G401.6 (cell line): Measurements from ENCODE around the gene SLC35G1.
A peak's percentile ranks its signal among the peaks of the same experiment; 100 is the strongest.

ENCODE experiments used
- FAIRE-seq: peaks from 2 replicates; lab custom pipeline; 2012; peaks lifted over from hg19 to GRCh38; lab: Jason Lieb, UNC

Gene SLC35G1

DNA sequence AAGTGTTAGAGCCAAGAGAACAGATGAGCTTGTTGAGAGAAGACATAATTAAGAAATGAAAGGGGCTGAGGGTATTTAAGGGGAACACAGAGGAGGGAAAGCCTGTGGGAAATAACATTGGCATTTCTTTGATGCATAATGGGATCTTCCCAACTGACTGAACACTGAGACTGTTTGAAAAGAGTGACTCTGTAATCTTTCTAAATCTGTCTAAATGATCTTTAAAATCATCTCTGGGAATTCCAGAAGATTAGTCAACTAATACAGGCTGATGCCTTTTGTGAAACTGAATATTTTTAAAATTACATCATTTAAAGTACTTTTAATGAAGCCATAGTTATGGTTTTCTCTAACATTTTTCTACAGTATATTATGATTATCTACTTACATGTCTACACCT is 17.4 kb upstream of the SLC35G1 start:
- FAIRE-seq: no peak

DNA sequence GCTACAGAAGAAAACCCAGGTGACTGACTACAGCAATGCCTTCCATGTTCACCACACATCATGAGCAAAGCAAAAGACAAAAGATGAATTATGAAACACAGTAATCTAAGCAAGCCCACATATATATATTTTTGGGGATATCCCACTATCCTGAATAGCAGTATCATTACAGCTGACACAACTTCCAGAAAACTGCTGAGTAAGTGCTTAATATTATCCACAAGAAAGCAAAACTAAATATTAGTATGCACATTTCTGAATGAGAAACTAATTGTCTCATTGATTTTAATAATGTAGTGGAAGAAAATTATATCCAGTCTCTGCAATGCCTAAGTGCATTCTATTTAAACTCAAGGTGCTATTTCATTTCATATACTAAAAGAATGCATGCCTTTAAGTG is 14.5 kb upstream of the SLC35G1 start:
- no peak for FAIRE-seq

DNA sequence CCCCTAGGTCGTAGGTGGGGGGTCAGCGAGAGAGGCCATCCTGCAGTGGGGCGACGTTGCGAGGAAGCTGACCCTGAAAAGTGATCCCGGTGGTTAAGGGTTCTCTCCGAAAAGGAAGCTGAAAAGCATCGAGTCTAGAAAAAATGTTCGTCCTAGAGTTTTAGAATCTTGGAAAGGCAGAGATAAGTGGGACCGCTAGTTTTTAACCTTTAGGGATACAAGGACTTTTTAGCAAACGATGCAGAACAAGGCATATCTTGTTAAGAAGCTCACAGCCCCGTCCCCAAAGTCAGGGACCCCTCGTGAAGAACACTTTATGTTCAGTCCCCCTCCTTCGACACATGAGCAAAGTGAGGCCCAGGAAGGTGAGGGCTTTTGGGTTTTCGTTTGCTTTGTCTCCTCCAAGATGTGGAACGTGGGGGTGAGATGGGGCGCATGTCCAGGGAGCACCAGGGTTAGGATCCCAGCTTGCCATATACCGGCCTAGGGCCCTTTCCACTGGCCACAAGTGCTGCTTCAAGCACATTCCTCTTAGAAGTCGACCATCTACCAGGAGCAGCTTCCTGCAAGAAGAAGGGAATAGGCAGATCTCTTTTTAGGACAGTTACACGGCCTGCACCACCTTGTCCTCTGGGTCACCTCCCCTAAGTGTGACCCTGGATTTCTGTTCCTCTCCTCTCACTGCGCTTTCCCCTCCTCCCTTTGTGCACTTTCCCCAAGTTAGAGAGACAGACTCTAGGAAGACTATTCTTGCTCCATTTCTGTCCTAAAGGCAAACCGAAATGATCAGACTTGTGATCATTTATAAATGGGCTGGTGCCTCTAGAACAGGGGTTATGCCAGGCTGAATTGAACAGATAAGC is 969 bp downstream of the SLC35G1 start:
- no peak for FAIRE-seq

DNA sequence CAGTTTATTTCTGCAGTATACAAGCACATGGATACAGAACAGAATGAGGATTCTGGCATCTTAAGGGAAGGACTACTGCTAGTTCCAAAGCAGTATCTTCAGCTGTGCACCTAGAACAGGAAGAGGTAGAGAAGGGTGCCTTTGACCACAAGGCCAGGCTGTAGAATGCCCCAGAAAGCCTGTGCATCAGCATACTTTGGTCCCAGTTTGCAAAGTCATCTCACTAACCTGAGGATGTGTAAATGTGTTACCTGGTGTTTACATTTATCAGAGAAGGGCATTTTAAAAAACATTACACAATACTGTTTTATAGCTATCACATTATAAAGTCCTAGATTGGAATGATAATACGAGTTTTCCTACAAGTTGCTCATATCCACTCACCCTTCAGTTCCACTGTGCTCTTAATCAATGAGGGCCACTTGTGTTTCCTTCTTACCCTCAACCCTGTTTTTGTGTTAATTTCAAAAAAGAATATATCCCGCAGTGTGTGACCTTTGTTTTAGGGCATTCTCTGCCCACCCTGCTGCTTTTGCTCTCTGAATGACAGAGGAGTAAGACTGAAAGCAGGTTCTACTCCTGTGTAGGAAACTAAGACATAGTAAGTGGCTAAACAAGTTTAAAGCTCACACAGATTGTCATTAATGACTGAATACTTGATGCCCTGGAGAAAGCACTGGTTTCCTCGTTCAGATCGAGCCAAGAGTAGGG is 3.4 kb downstream of the SLC35G1 start:
- FAIRE-seq: no peak

DNA sequence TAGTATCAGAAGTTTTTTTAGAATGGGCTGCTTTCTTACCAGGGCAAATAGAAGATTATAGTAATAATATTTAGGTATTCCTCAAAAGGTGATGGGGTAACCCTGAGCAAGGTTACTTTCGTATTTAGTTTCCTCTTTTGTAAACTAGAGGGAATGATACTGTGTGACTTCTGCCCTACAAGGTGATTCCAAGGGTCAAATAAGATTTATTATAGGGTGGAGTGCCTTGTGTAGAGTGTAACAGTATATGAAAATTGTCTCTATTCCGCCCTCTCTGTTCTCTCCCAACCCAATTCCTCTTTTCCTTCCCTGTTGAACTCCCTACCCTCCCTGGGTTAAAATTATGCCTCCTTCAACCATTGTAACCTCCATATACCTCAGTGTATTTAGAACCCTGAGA is 5.3 kb downstream of the SLC35G1 start:
- no peak for FAIRE-seq

DNA sequence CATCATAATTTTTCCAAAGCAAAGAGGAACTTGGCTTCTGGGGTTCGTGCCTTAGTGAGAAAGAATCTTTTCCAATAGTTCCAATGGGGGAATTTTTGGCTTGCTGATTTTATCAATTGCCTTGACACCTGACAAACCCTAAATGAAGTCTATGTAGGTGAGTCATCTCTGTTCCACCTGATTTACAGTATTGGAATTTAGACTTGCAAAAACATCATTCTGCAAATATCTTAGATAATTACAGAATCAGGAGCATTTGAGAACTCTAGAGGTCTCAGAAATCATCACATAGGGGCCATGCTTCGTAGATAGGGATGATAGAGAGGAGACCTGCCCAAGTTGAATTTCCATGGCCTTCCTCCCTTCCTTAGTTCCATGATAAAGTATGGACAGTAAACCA is 9.3 kb downstream of the SLC35G1 start:
- no peak for FAIRE-seq

DNA sequence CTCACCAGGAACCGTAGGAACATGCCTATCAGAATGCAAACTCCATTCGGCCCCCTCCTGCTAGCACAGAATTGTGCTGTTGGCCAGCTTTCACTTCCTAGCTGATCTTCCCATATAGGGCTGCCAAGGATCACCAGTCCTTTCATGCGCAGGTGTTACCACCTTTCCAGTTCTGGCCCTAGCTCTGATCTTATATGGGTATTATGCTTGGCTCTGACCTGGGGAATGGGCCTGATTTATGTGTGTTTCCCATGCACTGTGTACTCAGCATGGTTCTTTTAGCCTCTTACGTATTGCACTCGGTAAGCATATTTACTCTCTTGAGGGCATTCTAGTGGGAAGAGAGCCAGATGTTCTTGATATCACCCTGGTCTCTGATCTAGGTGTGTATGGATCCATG is 11.1 kb downstream of the SLC35G1 start:
- FAIRE-seq: no peak

DNA sequence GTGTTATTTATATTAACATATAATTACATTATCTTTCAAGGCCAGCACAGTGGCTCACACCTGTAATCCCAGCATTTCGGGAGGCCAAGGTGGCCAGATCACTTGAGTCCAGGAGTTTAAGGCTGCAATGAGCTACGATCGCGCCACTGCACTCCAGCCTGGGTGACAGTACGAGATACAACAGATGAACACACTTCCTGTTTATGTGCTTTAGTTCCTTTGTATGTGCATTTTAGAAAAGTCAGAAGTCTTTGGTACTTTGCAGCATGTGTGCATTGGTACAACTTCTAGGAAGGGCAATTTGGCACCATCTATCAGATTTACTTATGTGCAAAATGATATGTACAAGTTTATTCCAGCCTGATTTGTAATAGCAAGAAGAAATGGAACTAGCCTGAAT is 13.3 kb downstream of the SLC35G1 start:
- FAIRE-seq: no peak

DNA sequence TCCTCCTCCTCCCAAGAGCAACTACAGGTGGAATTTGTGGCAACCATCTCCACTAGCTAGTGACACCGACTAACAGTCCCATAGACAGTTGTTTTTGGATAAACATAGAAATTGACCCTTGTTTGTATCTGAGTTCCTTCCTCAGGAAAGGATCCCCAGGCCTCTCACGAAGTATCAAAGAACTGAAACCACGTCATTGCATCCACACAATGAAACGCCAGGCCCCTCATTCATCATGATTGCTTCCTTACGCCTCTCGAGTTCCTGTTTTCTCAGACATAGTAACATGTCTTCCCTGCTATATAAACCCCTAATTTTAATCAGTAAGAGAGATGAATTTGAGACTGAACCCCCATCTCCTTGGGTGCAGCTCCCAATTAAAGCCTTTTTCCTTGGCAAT is 18.1 kb downstream of the SLC35G1 start:
- FAIRE-seq: no peak

DNA sequence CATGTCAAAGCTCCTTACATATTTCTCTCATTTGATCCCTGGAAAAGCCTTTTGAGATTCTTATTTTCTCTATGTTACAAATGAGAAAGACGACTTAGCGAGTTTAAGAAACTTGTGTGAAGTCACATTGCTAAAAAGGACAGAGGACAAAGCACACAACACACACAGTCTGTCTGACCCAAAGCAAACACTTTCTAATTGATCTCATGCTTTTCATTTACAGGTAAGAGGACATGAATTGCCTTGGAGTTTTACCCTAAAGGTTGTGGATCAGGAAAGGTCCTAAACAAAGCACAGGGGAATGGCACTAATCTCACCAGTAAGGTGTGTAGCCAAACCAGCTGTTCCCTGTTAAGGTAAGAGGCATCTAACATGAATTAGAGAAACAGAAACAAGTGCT is 18.7 kb downstream of the SLC35G1 start:
- FAIRE-seq: no peak

DNA sequence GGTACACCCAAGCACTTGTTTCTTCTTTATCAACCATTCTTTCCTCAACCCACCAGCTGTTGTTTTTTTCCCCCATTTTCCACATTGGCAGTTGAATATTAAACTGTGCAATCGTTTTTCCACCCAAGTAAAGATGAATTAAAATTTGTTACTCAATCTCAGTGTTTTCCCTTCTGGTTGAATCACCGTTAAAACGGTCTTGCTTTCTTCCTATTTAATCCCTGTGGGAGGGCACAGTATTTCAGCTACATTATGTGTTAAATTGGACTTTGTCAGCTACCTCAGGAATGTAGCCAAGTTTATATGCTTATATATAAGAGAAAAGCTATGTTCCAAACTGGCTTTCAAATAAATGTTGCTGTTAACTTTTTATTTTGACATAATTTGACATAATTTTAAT is 19.9 kb downstream of the SLC35G1 start:
- FAIRE-seq: no peak

DNA sequence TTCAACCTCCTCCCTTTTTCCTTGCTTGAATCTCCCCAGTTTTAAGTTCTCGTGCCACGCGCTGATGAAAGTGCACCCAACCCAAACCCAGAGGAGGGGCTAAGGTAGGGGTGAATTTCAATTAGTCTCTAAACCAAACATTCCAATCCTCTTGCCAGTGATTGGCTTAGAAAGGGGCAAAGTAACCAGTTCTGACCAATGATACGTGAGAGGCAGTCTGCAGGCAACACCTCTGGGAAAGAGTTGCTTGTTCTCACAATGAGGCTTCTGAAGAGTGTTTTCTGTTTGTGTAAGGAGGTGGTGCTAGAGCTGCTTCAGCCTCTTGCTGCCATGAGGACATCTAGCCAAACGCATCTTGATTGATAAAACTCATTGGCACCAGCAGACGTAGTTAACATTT is 21.8 kb downstream of the SLC35G1 start:
- no peak for FAIRE-seq

DNA sequence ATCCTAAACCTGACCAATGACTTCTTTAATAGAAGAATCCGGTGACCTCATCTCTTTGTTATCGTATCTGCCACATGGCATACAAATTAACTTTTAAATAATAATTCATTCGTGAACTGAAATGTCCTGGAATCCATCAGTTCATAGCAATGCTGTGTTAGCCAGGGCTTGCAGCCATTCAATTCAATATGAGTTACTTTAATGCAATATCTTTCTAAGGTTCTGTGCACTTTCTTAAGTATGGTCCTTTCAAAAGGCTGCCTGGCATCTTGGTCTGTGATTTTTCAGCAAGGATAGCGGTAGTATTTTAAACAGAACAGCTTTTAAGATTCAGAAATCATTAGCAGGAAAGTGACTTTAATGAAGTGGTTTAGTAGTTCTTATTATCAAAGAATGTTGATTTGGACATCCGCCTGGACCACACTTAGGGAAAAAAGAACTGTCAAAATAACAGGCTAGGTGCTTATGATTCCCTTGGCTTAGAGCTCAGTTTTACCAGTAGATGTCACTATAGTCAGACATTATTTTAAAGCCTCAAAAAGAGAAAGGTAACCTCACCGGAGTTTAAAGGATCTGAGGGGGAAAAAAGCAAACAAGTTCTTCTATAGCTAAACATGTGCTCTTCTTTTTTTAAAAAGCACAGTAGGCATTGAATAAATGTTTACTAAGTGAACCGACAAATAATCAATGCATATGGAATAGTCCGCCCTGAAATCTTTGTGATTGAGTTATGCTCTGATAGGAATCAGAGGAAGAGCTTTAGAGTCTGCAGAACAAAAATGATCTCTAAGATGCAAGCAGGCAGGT is 22.7 kb downstream of the SLC35G1 start:
- peak; percentile 96 for FAIRE-seq

DNA sequence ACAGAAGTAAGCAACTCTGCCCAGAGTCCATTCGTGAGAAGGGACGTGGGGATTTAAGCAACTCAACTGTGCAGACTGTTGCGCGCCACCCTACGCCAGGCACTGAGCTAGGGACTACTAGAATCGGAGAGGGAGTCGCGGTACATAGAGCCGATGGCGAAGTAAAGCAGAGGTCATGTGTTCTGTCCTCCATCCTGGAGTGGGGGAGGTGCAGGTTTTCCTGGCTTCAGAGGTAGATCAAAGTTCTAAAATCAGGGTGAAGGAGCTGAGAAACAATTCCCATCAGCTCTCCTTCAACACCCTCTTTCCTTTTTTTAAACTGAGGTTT is 23.2 kb downstream of the SLC35G1 start:
- FAIRE-seq: no peak

DNA sequence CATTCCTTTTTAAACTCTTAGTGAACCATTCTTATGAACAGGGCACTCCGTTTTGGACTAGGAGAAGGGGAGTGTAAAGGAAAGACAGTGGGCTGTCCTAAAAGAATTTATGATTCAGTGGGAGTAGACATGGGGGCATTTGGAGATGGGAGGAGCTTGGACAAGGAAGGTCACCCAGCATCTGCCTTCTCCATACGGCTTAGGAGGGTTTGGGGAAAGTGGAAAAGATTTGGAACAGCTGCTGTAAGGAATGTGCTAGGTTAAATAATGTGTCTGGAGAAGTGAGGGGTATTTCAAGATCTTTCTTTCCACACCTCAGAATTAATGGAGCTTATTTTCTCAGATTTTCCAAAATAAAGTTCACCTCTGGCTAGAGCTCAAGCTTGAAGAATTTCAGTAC is 24.0 kb downstream of the SLC35G1 start:
- no peak for FAIRE-seq

DNA sequence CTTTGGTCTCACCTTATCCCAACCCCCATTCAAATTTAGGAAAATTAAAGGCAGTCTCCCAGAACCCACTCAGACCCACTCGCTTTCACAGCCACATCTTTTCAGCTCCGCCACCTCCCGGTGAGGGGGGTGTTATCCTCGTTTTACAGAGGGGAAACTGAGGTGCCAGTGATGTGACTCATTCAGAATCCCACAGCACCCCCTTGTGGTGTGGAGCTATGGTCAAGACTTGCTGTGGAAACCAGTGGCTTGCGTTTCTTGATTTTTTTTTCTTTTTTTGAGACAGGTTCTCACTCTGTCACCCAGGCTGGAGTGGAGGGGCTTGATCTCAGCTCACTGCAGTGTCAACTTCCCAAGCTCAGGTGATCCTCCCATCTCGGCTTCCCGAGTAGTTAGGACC is 27.6 kb downstream of the SLC35G1 start:
- no peak for FAIRE-seq

DNA sequence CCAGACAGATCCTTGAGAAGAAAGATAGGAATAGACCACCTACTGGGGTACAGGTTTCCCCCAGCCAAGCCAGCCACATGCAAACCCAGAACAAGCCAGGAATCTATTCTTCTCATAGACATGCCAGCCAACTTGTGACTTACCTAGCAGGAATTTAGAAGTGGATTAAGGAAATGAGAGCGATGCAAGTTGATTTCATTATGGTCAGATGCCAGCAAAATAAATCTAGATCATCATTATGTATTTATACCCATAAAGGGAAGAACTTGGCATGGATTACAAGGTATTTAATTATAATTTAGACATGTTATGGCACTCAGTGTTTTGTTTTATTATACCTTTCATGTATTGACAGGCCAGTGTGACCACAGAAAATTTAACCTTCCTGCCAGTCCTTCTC is 32.8 kb downstream of the SLC35G1 start:
- FAIRE-seq: no peak

DNA sequence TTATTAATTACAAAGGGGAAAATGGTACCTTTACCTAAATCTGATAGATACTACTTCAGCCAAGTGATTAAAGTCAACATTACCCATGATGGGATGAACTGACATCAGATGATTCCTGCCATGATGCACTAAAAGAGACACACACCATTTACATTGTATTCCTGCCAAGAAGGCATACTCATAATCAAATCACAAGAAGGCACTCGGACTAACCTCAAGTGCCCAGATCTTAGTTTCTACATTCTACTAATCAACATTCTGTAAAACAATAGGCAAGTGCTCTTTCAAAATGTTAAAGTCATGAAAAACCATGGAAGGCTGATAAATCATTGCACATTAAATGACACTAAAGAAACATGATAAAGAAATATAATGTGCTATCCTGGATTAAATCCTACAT is 44.4 kb downstream of the SLC35G1 start:
- no peak for FAIRE-seq

DNA sequence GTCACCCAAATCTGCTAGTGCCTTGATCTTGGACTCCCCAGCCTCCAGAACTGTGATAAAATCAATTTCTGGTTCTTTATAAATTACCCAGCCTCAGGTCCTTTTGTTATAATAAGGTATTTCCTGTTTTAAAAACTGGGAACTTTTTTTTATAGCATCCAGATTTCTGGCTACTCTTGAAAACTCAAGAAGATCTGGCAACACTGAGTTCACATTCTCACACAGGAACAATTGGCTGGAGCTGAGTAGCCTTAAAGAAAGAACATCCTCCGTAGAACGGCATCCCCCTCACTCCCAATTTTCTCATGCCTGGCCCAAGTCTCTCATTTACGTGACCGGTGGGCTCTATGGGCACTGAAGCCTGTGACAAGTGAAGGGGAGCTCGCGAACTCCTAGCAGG is 47.1 kb downstream of the SLC35G1 start:
- FAIRE-seq: no peak

DNA sequence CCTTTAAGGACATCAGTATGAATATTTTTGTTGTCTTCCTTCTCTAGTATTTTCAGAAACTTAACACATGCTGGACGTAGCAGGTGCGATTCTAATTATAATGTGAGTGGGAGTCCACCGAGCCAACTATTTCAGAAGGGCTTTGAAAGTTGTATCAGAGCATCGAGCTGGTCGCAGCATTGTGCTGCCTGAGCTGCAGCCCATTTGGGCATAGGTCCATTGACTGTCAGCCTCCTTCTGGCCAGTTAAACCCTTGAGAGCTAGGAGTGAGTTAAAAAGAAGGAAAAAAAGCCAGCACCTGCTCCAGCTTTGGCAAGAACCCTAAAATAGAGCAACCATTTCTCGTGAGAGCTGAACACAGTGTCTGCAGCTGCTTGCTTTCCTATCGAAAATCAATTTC is 47.8 kb downstream of the SLC35G1 start:
- no peak for FAIRE-seq

DNA sequence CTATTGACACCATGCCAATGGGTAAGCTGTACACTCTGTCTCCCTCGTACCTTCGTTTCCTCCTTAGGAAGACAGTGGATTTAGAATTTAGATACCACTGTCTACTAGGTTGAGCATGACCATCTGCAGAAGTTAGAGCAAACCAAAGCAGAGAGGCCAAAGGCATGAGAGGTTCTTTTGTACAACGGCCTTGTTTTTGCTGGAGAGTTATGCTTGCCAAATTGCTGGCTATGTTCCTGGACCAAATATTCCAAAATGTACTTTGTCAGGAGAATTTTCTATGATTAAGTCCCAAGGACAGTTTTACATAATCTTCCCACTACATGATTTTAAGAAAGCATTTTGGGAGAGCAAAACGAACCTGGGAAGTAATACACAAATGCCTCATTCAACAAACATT is 52.0 kb downstream of the SLC35G1 start:
- FAIRE-seq: no peak

DNA sequence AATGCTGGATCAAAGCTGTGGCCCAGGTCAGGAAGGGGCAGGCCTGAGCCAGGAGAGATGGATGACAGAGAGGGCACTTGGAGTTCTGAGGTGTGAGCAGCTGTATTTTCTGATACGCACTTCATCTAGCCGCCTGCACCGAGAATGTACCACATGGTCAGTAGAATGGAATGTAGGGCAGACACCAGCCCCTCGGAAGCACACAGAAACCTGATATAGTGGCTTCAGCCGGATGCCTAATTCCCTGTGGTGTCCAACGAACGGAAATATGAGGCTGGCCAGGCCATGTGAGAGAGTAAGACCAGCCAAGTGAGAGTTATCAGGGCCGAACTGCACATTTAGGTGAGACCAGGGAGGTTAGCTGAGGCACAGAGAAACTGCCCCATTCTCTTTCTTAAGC is 53.3 kb downstream of the SLC35G1 start:
- no peak for FAIRE-seq

DNA sequence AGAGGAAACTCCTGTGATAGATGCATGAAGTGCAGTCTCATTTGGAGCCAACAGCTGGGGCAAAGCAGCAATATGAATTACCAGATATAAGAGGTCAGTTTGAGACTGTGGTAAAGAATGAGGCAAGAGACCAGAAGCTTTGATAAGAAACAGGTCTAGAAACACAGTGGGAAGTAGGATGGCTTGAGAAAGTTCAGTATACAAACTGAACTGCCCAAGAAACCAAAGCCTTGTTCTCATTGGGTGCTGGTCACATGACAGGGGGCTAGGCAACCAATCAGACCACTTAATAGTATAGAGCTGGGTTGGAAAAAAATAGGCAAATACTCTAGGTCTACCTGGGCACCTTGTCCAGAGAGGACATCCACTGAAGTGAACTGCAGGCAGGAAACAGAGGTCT is 53.7 kb downstream of the SLC35G1 start:
- FAIRE-seq: no peak
